DOHH2 (cell line): ENCODE measurements around the gene PDGFB.

Source experiments
- H3F3A ChIP-seq: fragments of 200-600 bp; sonication (generic), shearing (Covaris generic); 2 replicates; pipeline ENCODE4 v1.6.0; 2016; ENCODE audit warnings: antibody characterized with exemption, mild to moderate bottlenecking; ENCODE audit not compliant: control insufficient read depth, insufficient read depth
- H3K27ac ChIP-seq: fragments of 200-600 bp; sonication (generic); 2 replicates; pipeline ENCODE4 v1.5.1; 2014; ENCODE audit warnings: low read depth, mild to moderate bottlenecking, low read length, moderate library complexity
- H3K27me3 ChIP-seq: fragments of 200-600 bp; sonication (generic); 2 replicates; pipeline ENCODE4 v1.6.1; 2014; ENCODE audit warnings: mild to moderate bottlenecking, low read length, mixed read lengths; ENCODE audit not compliant: control insufficient read depth
- H3K36me3 ChIP-seq: fragments of 200-600 bp; sonication (generic); 2 replicates; pipeline ENCODE4 v1.6.1; 2014; ENCODE audit warnings: mild to moderate bottlenecking, low read length, moderate library complexity, mixed read lengths; ENCODE audit not compliant: control insufficient read depth
- H3K4me1 ChIP-seq: fragments of 200-600 bp; sonication (generic); 2 replicates; pipeline ENCODE4 v1.6.1; 2014; ENCODE audit warnings: mild to moderate bottlenecking, low read length, mixed read lengths; ENCODE audit not compliant: control insufficient read depth
- H3K4me2 ChIP-seq: fragments of 200-600 bp; sonication (generic); 2 replicates; pipeline ENCODE4 v1.6.0; 2014; ENCODE audit warnings: mild to moderate bottlenecking, low read length, moderate library complexity
- H3K4me3 ChIP-seq: fragments of 200-600 bp; sonication (generic); 2 replicates; pipeline ENCODE4 v1.5.1; 2014; ENCODE audit warnings: mild to moderate bottlenecking, low read length, mixed read lengths
- H3K79me2 ChIP-seq: fragments of 200-600 bp; sonication (generic); 2 replicates; pipeline ENCODE4 v1.6.1; 2014; ENCODE audit warnings: mild to moderate bottlenecking, low read length, mixed read lengths; ENCODE audit not compliant: control insufficient read depth
- H3K9me2 ChIP-seq: fragments of 200-600 bp; sonication (generic); replicated peaks from 2 replicates; pipeline ENCODE4 v1.6.1; 2014; ENCODE audit warnings: mild to moderate bottlenecking, low read length, mixed read lengths; ENCODE audit not compliant: control insufficient read depth
- H3K9me3 ChIP-seq: fragments of 200-600 bp; sonication (generic); 2 replicates; pipeline ENCODE4 v1.6.1; 2014; ENCODE audit warnings: antibody characterized with exemption, low read length, mixed read lengths; ENCODE audit not compliant: control insufficient read depth, insufficient read depth
- H4K20me1 ChIP-seq: fragments of 200-600 bp; sonication (generic); 2 replicates; pipeline ENCODE4 v1.6.0; 2014; ENCODE audit warnings: low read depth, mild to moderate bottlenecking, antibody characterized with exemption, low read length, moderate library complexity; ENCODE audit not compliant: control insufficient read depth, insufficient read depth
- EZH2phosphoT487 ChIP-seq: fragments of 200-600 bp; sonication (generic); IDR thresholded peaks from 2 replicates; pipeline ENCODE4 v1.6.1; 2017; ENCODE audit warnings: borderline replicate concordance, mild to moderate bottlenecking, antibody characterized with exemption, low read length, moderate library complexity, mixed read lengths
- TF ChIP-seq, protein P1 (sequence below): fragments of 200-600 bp; sonication (generic); IDR thresholded peaks from one replicate; pipeline ENCODE4 v1.5.1; 2014; ENCODE audit warnings: antibody characterized with exemption, mild to moderate bottlenecking, low read depth, low read length; ENCODE audit not compliant: poor library complexity, severe bottlenecking

Gene PDGFB

DNA sequence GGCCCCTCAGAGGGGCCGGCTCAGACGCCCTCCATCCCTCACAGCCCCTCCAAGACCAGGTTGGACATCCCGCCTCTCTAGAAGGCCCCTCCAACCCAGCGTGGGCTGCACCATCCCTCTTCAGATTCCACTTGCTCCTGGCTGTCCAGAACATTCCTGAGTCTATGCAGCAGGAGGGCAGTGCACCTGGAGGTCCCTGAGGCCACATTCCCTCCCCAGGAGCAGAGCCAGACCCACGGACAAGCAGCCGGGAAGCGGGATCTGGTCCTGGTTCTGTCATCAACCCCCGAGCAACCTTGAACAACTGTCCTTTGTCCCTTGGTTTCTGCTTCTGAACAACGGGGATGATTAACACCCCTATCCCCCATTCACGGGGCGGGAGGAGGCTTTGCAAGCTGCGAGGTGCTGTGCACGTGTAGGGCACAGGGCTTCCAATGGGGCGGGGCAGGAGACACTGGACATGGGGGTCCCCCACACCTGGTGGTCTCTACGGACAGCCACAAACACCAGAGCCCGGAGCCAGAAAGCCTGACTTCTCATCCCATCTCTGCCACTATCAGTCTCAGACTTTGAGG, 13.2 kb upstream of the PDGFB start:
- Histone ChIP-seq H3K27me3 (peaks cover 23% of the 10 kb centered on the region), H3K4me2 (no peak overlapping the region), H3K27ac (no peak overlapping the region), H3F3A (peaks cover 3% of the 10 kb centered on the region; the same call in 1 of the 2 replicates), H3K4me1 (peaks cover 34% of the 10 kb centered on the region), H3K4me3 (no peak overlapping the region), H3K9me3 (no peaks in the 10 kb centered on the region), H4K20me1 (no peaks in the 10 kb centered on the region), H3K36me3 (no peaks in the 10 kb centered on the region), H3K79me2 (no peaks in the 10 kb centered on the region), H3K9me2 (no peaks in the 10 kb centered on the region)
- TF ChIP-seq, protein P1, sequence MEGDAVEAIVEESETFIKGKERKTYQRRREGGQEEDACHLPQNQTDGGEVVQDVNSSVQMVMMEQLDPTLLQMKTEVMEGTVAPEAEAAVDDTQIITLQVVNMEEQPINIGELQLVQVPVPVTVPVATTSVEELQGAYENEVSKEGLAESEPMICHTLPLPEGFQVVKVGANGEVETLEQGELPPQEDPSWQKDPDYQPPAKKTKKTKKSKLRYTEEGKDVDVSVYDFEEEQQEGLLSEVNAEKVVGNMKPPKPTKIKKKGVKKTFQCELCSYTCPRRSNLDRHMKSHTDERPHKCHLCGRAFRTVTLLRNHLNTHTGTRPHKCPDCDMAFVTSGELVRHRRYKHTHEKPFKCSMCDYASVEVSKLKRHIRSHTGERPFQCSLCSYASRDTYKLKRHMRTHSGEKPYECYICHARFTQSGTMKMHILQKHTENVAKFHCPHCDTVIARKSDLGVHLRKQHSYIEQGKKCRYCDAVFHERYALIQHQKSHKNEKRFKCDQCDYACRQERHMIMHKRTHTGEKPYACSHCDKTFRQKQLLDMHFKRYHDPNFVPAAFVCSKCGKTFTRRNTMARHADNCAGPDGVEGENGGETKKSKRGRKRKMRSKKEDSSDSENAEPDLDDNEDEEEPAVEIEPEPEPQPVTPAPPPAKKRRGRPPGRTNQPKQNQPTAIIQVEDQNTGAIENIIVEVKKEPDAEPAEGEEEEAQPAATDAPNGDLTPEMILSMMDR: no peak
- no peak for TF ChIP-seq EZH2phosphoT487

GRCh38 chr22:39256979-39257378, 12.2 kb upstream of the PDGFB start:
- H3K4me3 ChIP-seq: no peak overlapping the region
- H3K4me2 ChIP-seq: no peak overlapping the region
- TF ChIP-seq, protein P1: no peak
- no peak for TF ChIP-seq EZH2phosphoT487
- H3K79me2 ChIP-seq: no peaks in the 10 kb centered on the region
- H3K9me2 ChIP-seq: no peaks in the 10 kb centered on the region
- no peaks in the 10 kb centered on the region for H4K20me1 ChIP-seq
- peaks cover 33% of the 10 kb centered on the region for H3K27me3 ChIP-seq
- H3K27ac ChIP-seq: no peak overlapping the region
- H3K9me3 ChIP-seq: no peaks in the 10 kb centered on the region
- no peaks in the 10 kb centered on the region for H3F3A ChIP-seq
- H3K36me3 ChIP-seq: no peaks in the 10 kb centered on the region
- H3K4me1 ChIP-seq: peaks cover 24% of the 10 kb centered on the region

DNA sequence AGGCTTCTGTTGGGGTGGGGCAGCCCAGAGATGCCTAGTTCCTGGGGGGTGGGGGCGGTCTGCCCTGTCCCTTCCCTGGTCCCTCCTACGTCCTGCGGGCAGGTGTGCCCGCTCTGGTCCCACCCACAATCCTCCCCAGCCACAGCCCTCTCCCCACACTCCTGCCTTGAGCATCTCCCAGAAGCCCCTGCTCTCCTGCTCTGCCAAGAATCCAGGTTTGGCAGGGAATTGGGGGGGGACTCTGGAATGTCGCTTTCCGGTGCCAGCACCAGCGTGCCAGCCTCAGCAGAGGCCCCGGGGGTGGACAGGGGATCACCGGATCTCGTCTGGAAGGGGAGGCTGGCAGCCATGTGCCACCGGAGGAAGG, 11.4 kb upstream of the PDGFB start:
- Histone ChIP-seq H3K4me1 (peaks cover 24% of the 10 kb centered on the region), H3K9me2 (no peaks in the 10 kb centered on the region), H3K4me3 (no peak overlapping the region), H3K36me3 (no peaks in the 10 kb centered on the region), H3K79me2 (no peaks in the 10 kb centered on the region), H3K27me3 (peaks cover 40% of the 10 kb centered on the region), H3K4me2 (no peak overlapping the region), H3K9me3 (no peaks in the 10 kb centered on the region), H3K27ac (no peak overlapping the region), H3F3A (no peaks in the 10 kb centered on the region), H4K20me1 (no peaks in the 10 kb centered on the region)
- TF ChIP-seq, protein P1: no peak
- no peak for TF ChIP-seq EZH2phosphoT487
